OCI-LY7 (cell line): Measurements from ENCODE around the gene GNG7. TPM values are rescaled to one million over a fixed set of nuclear protein-coding genes. Genes with fewer than 3 reads are reported as not detected.

Source experiments
- BruUV-seq: library from RNA; stranded (reverse); fragments of 400-500 nt; replicated peaks from 2 replicates; lab custom pipeline; 2021; lab: Mats Ljungman, UMichigan
- CTCF ChIA-PET: fragments of 300-600 bp; sonication (Branson Sonifier 250); formaldehyde crosslinking; loops from one replicate; lab custom pipeline; 2022; ENCODE audit warnings: antibody characterized with exemption; ENCODE audit not compliant: unreplicated experiment; lab: Charles Lee
- POLR2A ChIA-PET: fragments of 300-600 bp; sonication (Branson Sonifier 250); formaldehyde crosslinking; loops from one replicate; lab custom pipeline; 2022; ENCODE audit warnings: antibody characterized with exemption; lab: Charles Lee
- DNase-seq: peaks from one replicate; pipeline ENCODE4 v3.0.0-alpha.2; 2015; ENCODE audit warnings: low spot score
- H2AFZ ChIP-seq: fragments of 200-600 bp; sonication (generic), shearing (Covaris generic); 2 replicates; pipeline ENCODE4 v1.6.1; 2014; ENCODE audit warnings: mild to moderate bottlenecking, antibody characterized with exemption, low read length, moderate library complexity
- H3K27ac ChIP-seq: fragments of 200-600 bp; sonication (generic); 2 replicates; pipeline ENCODE4 v1.5.1; 2014; ENCODE audit warnings: mixed run types, low read depth, mild to moderate bottlenecking, moderate library complexity, low read length, inconsistent platforms; ENCODE audit not compliant: poor library complexity, severe bottlenecking
- H3K36me3 ChIP-seq: fragments of 200-600 bp; sonication (generic); 2 replicates; pipeline ENCODE4 v1.6.1; 2014; ENCODE audit warnings: mild to moderate bottlenecking, antibody characterized with exemption, low read length, moderate library complexity, mixed read lengths; ENCODE audit not compliant: insufficient read depth
- H3K4me1 ChIP-seq: fragments of 200-600 bp; sonication (generic); 2 replicates; pipeline ENCODE4 v1.5.1; 2014; ENCODE audit warnings: mild to moderate bottlenecking, low read length; ENCODE audit not compliant: insufficient read depth, poor library complexity, severe bottlenecking
- H3K4me2 ChIP-seq: fragments of 200-600 bp; sonication (generic); 2 replicates; pipeline ENCODE4 v1.6.1; 2014; ENCODE audit warnings: mild to moderate bottlenecking, low read length
- H3K4me3 ChIP-seq: fragments of 200-600 bp; sonication (generic); 2 replicates; pipeline ENCODE4 v1.5.1; 2014; ENCODE audit warnings: mild to moderate bottlenecking, low read depth, low read length; ENCODE audit not compliant: poor library complexity, severe bottlenecking
- H3K79me2 ChIP-seq: fragments of 200-600 bp; sonication (generic); 2 replicates; pipeline ENCODE4 v1.6.1; 2016; ENCODE audit warnings: low read depth, mild to moderate bottlenecking, low read length, moderate library complexity, mixed read lengths; ENCODE audit not compliant: insufficient read depth
- H3K9me2 ChIP-seq: fragments of 200-600 bp; sonication (generic); 2 replicates; pipeline ENCODE4 v1.6.1; 2016; ENCODE audit warnings: mild to moderate bottlenecking, low read length, mixed read lengths; ENCODE audit not compliant: insufficient read depth
- H3K9me3 ChIP-seq: fragments of 200-600 bp; sonication (generic); 2 replicates; pipeline ENCODE4 v1.6.1; 2014; ENCODE audit warnings: mild to moderate bottlenecking, mixed run types, low read length, mixed read lengths
- H4K20me1 ChIP-seq: fragments of 200-600 bp; sonication (generic); 2 replicates; pipeline ENCODE4 v1.6.1; 2014; ENCODE audit warnings: mild to moderate bottlenecking, antibody characterized with exemption, low read length, moderate library complexity, mixed read lengths; ENCODE audit not compliant: insufficient read depth
- CTCF ChIP-seq: fragments of 200-600 bp; sonication (generic); conservative IDR thresholded peaks from 2 replicates; pipeline ENCODE4 v1.5.1; 2014; ENCODE audit warnings: mild to moderate bottlenecking, antibody characterized with exemption, low read length, moderate library complexity, mixed read lengths
- EZH2phosphoT487 ChIP-seq: fragments of 200-600 bp; sonication (generic); IDR thresholded peaks from 2 replicates; pipeline ENCODE4 v1.6.1; 2018; ENCODE audit warnings: low read depth, borderline replicate concordance, mild to moderate bottlenecking, mixed run types, antibody characterized with exemption, low read length, moderate library complexity, mixed read lengths
- intact Hi-C: fragments of 100-400 bp; cut with micrococcal nuclease; formaldehyde crosslinking; loops from one replicate; pipeline ENCODE4 v1.10.0; 2022; ENCODE audit not compliant: unreplicated experiment
- total RNA-seq, 2 experiments: library from RNA; depleted of rRNA in 1 of 2; stranded (reverse); fragments of >200 nt in 1 of 2; shearing (Covaris generic) in 1 of 2; gene quantifications; 2 replicates each; pipeline ENCODE4 v1.2.3, GENCODE V29; 2014 to 2022

The GNG7 gene
- total RNA-seq, 2 experiments from 2014 or later: 13.9 to 15.3 TPM

- no peak for DNase-seq
- no TSS peak for BruUV-seq
- intact Hi-C loops: no loop called here
- H3K9me3 ChIP-seq: no peaks in the 10 kb centered on the region
- TF ChIP-seq EZH2phosphoT487 (no peak), CTCF (no peak)
- peaks cover 14% of the 10 kb centered on the region for H3K4me1 ChIP-seq
- H3K9me2 ChIP-seq: no peaks in the 10 kb centered on the region
- no peak overlapping the region for H3K27ac ChIP-seq
- POLR2A ChIA-PET: no interaction called here
- no peak overlapping the region for H3K4me3 ChIP-seq
- H3K79me2 ChIP-seq: no peaks in the 10 kb centered on the region
- no peak overlapping the region for H3K4me2 ChIP-seq
- CTCF ChIA-PET: no interaction called here
- no peaks in the 10 kb centered on the region for H3K36me3 ChIP-seq
- no peak overlapping the region for H2AFZ ChIP-seq
- no peaks in the 10 kb centered on the region for H4K20me1 ChIP-seq
Measured at GRCh38 chr19:2556221-2557092, 146.0 kb downstream of the GNG7 start.

- Histone ChIP-seq H3K4me2 (no peak overlapping the region), H3K79me2 (no peaks in the 10 kb centered on the region), H3K9me3 (no peaks in the 10 kb centered on the region), H3K36me3 (no peaks in the 10 kb centered on the region), H4K20me1 (no peaks in the 10 kb centered on the region), H3K4me3 (no peak overlapping the region), H3K4me1 (peaks cover 9% of the 10 kb centered on the region), H3K27ac (no peak overlapping the region), H2AFZ (no peak overlapping the region), H3K9me2 (no peaks in the 10 kb centered on the region)
- TF ChIP-seq EZH2phosphoT487 (no peak), CTCF (no peak)
- intact Hi-C loops: no loop called here
- POLR2A ChIA-PET: no interaction called here
- no peak for DNase-seq
- BruUV-seq: no TSS peak
- CTCF ChIA-PET: no interaction called here
Measured at GRCh38 chr19:2555422-2556220, 146.9 kb downstream of the GNG7 start.
